Activated CD4-positive, alpha-beta T cell treated with anti-CD3 and anti-CD28 coated beads for 24 hours (primary cell): ENCODE results near the gene KLB.
"Not testable (repeated sequence)": the region's sequence is repeated elsewhere in the genome, so short reads cannot be mapped to it uniquely, and the experiment has no call there.

Experiments
- DNase-seq, 2 donors: peaks; one replicate each; pipeline ENCODE4 v3.0.0-alpha.2; 2020; ENCODE audit warnings: low read depth in 2 of 2

KLB gene

DNA sequence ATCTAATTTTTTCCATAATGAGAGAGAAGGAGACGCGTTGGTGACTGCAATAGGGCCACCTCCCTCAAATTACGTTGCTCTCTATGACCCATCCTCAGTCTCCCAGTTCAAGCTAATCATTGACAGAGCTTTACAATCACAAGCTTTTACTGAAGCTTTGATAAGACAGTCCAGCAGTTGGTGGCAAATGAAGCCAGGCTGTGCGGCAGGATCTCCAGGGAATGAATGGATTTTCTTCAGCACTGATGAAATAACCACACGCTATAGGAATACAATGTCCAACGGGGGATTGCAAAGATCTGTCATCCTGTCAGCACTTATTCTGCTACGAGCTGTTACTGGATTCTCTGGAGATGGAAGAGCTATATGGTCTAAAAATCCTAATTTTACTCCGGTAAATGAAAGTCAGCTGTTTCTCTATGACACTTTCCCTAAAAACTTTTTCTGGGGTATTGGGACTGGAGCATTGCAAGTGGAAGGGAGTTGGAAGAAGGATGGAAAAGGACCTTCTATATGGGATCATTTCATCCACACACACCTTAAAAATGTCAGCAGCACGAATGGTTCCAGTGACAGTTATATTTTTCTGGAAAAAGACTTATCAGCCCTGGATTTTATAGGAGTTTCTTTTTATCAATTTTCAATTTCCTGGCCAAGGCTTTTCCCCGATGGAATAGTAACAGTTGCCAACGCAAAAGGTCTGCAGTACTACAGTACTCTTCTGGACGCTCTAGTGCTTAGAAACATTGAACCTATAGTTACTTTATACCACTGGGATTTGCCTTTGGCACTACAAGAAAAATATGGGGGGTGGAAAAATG lies at the start of gene KLB:
Gene KLB, plus strand, starts transcription at position 168 of the 821 bp plus-strand sequence. Its CDS starts 20 bp downstream, at position 188.
- no peak for DNase-seq

DNA sequence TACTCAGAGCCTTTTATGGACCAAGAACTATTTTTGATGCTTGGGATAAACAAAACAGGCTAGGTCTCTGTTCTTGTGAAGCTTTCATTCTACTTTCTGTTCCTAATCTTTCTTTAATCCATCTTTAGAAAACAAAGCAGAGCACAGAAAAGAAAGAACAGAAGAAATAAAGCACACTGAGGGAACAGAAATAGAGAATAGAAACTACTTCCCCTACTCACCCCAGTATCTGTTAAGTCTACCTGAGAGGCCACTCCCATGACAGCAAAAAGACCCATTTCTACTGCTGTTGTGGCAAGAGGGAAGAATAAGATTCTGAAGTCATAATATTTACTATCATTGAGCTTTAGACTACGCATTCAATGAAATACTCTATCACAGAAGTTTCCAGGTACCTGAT lies 49.7 kb upstream of the KLB start:
- DNase-seq = no peak

DNA sequence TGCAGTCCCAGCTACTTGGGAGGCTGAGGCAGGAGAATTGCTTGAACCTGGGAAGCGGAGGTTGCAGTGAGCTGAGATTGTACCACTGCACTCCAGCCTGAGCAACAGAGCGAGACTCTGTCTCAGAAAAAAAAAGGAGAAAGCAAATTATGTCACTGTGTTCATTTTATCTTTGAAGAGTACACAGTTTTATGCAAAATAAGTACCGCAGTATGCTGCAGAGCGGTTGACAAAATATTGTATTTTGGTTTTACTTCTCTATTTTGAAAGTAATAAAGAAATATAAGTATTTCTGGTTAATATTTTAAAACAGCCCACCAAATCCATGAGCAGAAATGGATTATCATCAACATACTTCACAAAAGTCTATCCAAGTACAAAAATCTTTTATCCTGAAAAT lies 46.1 kb upstream of the KLB start:
- not testable (repeated sequence) for DNase-seq

DNA sequence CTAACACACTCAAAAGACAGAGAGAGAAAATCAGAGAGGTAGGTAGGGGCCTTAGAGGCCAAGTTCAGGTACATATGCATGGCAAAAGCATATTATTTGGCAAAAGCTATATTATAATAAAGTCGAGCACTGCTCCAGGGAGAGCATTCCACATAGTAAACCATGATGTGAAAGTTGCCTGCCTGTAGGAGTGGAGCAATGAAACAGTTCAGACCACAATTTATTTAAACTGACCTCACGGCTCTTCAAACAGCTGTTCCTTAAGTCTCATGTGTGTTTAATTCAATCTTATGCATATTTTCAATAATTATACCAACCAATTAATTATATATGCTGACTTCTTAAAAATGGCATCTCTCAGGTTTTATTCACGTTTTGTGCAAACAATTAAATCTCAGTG lies 43.9 kb upstream of the KLB start:
- no peak for DNase-seq

DNA sequence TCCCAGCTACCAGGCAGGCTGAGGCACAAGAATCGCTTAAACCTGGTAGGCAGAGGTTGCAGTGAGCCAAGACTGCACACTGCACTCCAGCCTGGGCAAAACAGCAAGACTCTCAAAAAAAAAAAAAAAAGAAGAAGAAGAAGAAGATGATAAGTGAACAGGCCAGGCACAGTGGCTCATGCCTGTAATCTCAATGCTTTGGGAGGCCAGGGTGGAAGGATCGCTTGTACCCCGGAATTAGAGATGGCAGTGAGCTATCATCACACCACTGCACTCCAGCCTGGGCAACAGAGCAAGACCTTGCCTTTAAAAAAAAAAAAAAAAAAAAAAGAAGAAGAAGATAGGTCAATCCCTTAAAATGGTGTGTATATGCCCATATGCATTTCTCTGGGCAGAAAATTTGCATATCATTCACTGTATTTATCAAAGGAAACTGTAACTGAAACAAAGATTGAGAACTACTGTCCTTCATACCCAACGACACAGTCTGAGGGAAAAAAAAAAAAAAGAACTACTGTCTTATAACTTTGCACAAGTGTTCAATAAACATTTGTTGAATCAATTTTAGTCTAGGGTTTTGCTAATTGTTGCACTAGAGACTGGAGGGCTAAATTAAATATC lies 42.8 kb upstream of the KLB start:
- DNase-seq = no peak

DNA sequence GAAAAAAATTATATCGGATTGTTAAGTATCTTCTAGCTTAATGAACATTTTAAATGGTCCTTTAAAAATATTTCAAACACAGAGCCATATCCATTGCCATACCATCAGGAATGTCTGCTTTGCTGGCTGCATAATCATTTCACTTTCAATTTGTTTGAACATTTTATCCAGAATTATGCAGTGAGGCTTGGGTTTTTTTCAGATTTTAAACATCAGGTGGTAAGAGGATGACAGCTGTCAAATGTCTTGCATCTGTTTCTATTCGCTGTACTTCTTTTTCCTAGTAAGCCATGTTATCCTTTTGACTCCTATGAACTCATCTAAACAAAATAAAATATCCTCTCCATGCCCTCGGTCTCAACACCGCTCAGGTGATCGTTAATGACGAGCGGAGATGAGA lies 41.4 kb upstream of the KLB start:
- no peak for DNase-seq

DNA sequence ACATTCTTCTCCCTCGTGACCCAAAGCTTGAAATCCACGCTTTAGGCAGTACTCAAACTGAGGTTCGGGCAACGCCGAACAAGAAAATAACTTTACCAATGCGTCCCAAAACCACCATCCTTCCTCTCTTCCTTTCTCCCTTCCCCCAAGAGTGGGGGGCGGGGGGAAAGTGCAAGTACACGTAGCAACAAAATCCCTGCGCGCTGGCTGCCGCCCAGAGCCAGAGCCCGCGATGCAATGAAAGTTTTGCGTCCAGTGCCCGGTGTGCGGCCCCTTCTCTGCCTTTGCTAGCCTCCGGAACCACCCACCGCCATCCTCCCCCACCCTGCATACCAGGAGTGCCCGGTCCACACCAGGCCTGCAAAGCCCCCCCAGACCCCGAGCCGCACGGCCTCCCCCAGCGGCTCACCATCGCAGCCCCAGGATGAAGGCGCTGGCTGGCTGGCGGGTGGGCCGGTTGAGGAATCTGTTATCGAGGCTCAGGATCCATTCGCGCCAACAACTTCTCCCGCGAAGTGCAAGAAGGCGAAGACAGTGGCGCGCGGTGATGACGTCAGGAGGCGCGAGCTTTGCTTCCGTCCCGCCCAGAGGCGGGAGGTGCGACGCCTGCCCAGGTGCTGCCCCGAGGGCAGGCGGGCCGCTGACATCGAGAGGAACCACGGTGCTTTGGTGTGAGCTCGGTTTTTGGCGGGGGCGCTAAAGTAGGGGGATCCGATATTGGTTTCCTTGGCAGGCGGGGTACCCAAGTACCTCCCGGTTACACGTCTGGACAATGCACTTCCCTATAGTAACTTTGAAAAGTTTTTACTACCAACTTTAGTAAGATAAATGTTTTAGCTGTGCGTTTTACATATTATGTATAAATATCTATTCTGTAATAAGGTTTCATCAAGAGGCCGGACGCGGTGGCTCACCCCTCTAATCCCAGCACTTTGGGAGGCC lies 40.6 kb upstream of the KLB start, which contains the start of gene RFC1:
Gene RFC1, minus strand, starts transcription at position 533 of the 942 bp plus-strand sequence. Its CDS starts 121 bp downstream, at position 412.
- DNase-seq = peak; percentile 86 to 96

DNA sequence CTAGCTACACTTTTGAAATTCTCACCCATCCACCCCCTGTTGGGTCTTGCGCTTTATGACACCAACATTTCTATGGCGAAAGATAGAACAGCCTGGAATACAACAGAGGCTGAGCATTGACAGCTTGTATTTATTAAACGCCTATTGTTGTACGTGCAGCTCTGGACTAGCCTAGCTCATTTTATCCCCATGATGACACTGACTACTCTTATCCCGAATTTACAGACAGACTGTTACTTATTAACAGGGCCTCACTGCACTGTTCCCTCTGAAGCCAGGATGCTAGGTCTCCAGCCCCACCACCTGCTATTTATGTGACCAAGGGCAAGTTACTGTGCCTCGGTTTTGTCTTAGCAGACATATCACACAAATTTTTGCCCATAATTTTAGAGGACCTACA lies 39.6 kb upstream of the KLB start:
- DNase-seq = no peak

DNA sequence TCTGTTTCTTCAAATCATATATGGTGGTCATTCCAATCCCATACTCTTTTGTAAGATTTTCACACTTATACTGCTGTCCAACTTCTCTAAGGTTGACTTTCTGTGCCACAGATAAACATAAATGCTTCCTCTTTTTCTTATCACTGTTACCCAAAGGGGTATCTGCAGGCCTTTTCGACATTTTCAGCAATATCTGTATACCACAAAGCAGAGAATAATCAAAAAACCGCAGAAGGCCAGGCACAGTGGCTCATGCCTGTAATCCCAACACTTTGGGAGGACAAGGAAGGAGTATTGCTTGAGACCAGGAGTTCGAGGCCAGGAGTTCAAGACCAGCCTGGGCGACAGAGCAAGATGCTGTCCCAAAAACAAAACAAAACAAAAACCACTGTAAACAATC lies 37.4 kb upstream of the KLB start:
- no peak for DNase-seq

DNA sequence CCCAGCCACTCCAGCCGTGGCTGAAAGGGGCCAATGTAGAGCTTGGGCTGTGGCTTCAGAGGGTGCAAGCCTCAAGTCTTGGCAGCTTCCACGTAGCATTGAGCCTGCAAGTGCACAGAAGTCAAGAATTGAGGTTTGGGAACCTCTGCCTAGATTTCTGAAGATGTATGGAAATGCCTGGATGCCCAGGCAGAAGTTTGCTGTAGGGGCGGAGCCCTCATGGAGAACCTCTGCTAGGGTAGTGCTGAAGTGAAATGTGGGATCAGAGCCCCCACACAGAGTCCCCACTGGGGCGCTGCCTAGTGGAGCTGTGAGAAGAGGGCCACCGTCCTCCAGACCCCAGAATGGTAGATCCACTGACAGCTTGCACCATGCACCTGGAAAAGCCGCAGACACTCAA lies 35.5 kb upstream of the KLB start:
- DNase-seq = not testable (repeated sequence)

DNA sequence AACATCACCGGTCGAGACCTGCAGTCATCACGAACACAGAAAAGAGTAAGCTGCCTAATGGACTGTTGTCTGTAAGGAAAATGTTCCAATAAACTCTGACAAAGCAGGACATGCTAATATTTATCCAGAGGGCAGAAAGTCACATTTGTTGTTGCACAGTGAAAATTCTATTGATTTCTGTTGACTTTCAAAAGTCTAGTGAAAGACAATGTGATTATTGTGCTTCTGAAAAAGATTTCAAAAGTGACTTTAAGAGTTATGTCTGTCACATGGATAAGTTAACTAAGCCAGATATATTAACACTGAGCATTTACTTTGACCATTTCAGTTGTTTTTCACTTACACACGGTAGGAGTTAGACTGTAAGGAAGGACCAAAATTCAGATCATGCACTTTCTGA lies 31.3 kb upstream of the KLB start:
- DNase-seq = no peak

DNA sequence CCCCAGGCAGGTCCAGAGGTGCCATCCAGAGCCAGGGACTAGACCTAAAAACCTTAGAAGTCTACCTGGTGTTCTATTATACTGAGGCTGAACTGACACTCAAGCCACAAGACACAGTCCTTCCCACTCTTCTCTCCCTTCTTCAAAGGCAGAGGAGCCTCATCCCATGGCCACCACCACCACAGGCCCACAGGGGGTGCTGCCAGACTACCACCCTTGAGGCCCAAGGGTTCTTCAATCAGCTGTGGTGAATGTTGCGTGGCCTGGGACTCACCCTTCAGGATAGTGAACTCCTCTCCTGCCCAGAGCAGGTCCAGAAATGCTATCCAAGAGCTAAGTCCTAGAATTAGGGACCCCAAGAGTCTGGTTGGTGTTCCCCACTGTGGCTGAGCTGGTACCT lies 23.0 kb upstream of the KLB start:
- no peak for DNase-seq

DNA sequence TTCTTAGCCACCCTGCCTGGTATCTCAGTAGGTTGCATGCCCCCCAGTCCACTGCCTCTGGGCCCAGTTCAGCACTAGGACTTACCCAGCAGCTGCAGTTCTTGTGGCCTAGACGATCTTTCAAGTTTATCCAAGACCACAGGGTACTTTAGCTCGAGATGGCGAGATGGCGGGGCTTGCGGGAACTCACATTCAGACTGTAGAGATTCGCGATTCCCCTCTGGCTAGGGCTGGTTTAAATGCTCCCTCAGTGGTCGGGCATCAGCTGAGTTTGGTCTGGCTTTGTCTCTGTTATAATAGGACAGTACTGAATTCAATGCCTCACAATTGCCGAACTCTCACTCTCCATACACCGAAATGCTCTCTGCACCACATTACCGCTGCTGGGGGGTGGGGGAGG lies 22.2 kb upstream of the KLB start:
- DNase-seq = no peak

DNA sequence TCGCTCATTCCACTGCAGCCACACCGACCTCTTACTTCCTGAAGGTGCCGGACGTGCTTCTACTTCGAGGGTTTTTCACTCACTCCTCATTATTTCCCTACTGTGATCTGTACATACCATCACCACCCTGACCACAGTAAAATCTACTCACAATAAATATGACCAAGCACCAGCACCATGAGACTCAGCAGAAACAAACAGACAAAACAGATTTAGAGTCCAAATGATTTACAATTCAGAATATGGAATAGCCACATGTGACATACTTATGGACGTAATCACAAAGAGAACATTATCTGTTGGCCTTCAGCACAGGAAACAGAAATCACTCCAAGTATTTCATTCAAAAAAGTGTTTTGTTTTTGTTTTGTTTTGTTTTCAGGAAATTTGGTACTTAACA lies 16.1 kb upstream of the KLB start:
- no peak for DNase-seq

DNA sequence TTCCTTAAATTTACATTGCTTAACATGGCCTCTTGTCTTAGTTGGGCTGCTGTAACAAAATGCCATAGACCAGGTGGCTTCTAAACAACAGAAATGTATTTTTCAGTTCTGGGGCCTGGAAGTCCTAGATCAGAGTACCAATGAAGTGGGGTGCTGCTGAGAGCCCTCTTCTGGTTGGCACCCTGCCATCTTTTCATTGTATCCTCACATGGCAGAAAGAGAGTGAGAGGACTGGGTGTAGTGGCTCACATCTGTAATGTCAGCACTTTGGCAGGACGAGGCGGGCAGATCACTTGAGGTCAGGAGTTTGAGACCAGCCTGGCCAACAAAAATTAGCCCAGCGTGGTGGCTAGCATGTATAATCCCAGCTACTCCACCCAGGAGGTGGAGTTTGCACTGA lies 12.0 kb upstream of the KLB start:
- no peak for DNase-seq

DNA sequence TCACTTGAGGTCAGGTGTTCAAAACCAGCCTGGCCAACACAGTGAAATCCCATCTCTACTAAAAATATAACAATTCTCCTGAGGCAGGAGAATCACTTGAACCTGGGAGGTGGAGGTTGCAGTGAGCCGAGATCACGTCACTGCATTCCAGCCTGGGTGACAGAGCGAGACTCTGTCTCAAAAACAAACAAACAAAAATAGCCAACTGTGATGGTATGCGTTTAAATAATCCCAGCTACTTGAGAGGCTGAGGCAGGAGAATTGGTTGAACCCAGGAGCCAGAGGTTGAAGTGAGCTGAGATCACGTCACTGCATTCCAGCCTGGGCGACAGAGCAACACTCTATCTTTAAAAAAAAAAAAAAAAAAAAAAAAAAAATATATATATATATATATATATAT lies 5.1 kb upstream of the KLB start:
- not testable (repeated sequence) for DNase-seq

DNA sequence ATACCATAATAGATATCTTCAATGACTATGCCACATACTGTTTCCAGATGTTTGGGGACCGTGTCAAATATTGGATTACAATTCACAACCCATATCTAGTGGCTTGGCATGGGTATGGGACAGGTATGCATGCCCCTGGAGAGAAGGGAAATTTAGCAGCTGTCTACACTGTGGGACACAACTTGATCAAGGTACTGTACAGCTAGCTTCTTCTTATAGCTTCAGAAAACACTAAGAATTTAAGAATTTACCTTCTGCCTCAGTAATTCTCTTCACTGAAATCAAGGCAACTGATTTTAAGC lies 805 bp downstream of the KLB start:
- DNase-seq = no peak

DNA sequence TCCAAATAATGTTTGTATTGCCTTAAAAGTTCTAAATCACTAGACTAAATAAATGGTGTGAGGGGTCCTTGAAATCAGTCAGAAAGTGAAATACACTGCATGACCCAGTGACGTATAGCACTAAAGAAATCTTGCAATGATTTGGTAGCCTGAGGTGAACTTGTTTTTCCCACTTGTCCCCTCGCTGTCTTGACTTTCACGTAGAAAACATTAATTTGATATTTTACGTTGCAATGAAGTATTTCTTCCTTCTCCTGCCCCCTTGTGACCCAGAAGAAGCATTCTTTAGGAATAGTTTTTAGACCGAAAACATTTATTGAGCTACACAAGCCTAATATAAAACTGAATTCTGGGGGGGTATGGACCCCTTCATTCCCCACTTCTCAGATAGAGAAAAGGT lies 3.7 kb downstream of the KLB start:
- no peak for DNase-seq

DNA sequence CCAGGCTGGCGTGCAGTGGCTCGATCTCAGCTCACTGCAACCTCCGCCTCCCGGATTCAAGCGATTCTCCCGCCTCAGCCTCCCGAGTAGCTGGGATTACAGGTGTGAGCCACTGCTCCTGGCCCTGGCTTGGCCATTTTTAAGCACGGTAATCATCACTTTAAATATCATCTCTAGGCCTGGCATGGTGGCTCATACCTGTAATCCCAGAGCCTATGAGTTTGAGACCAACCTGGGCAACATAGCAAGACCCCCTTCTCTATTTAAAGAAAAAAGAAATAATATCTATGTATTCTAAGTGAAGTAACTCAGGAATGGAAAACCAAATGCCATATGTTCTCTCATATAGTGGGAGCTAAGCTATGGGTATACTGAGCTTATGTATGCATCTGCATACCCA lies 4.8 kb downstream of the KLB start:
- not testable (repeated sequence) for DNase-seq

DNA sequence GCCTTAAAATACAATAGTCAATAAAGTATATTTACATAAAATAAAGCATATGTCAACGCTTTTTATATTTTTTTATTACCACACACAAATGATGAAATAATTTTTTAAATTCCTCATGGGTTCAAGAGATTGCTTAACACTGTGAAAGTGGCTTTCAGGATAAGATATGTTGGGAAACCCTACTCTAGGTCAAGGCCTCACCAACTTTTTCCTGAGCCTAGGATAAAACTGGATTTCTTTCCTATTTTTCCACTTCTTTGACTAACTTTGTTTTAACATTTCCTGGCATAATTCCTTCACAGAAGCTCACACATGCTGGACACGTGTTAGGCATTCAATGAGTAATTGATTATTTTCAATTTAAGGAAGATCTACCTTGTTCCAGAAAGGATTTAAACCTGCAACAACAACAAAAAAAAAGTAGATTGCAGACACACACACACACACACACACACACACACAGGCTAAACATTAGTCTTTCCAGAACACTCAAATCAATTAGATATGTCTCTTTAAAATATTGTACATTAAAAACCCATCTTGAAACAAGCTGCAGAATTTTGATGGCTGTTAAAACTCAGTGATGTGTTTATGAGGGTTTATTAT lies 9.1 kb downstream of the KLB start:
- no peak for DNase-seq

DNA sequence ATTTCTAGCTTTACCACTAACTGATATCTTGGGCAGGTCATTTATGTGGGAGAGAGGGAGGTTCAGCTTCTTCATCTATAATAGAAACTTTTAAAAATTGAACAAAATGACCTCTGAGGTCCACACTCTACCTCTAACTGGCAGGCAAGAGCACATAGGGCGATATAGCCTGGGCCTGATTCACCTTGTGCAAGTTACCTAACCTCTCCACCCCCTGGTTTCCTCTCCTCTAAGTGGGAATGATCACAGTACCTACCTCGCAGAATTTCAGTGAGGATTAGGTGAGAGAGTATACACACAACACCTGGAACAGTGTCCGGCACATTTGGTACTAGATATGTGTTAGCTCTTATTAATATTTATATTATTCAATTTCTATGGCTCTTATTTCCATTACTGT lies 15.5 kb downstream of the KLB start:
- DNase-seq = no peak

DNA sequence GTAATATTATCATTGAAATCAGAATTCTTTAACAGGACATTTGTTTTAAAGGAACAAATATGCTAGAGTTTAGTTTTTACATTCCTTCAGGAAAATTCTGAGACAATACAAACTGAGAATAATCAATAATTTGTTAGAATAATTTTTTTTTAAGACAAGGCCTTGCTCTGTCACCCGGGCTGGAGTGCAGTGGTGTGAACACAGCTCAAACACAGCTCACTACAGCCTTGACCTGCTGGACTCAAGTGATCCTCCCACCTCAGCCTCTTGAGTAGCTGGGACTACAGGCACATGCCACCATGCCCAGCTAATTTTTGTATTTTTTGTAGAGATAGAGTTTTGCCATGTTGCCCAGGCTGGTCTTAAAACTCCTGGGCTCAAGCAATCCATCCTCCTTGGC lies 18.6 kb downstream of the KLB start:
- DNase-seq = not testable (repeated sequence)
